Measurements from ENCODE around the gene ENTREP3.

Gene ENTREP3

DNA sequence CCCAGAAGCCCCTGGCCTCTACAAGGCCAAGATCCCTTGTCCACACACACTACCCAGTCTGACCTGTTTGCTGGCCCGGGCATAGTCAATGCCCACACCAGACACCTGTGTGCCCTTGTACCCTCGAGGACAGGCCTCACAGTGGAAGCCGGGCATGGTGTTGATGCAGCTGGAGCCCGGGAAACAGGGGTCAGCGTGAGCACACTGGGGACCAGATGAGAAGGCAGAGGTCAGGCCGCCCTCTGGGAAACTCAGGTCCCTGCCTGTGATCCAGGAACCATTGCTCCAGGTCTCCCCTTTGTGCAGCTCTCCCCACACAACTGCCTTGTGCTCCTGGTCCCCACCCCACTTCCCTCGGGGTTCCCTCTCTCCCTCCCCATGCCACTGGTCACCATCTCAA, 53.1 kb downstream of the ENTREP3 start:
- FAIRE-seq (no peak), DNase-seq (ENCODE audit: low spot score) (no peak)

DNA sequence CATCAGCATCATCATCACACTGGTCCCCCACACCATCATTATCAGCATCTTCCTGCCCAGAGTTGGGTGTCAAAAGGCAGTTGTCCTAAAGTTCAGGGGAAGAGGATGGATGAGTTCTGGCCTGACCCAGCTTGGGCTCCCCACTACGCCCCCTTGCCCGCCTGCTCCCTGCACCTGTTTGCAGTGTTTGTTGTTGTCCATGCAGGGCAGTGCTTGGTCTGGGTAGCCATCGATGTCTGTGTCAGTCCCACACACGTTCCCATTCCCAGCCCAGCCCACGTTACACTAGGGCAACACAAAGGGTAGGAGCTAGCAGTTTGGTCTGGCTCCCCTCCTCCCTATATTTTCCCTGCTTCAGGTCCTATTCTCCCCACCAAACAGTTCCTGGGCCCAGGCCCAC, 54.4 kb downstream of the ENTREP3 start:
- FAIRE-seq: no peak
- no peak for DNase-seq (ENCODE audit: low spot score)

DNA sequence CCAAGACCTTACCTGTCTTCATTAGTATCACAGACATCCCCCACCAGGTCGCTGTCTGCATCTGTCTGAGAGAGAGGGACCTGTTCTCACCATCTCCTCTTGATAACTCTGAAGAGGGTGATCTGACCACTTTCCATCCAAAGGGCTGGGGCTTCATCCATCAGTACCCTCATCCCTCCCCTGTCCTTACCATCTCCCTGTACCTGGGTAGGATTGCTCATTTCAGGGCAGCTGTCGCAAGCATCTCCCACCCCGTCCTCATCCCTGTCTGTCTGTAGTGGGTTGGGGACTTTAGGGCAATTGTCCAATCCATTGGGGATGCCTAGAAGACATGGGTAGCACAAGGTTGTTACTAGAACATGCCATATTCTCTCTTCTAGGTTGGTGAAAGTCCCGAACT, 55.5 kb downstream of the ENTREP3 start:
- FAIRE-seq: no peak
- no peak for DNase-seq (ENCODE audit: low spot score)

DNA sequence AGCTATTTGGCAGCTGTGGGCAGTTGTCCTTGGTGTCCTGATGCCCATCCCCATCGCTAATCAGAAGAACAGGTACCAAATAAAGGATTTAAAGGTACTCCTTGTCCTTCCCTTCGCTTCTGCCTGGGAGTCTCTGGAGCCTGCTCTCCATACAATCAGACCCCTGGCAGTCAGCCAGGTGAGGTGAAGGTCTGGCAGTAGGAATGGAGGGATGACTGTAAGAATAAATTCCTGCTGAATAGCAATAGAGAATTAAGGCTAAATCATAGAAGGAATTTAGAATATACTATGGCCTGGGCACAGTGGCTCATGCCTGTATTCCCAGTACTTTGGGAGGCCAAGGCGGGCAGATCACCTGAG, 56.8 kb downstream of the ENTREP3 start:
- DNase-seq (ENCODE audit: low spot score): no peak
- FAIRE-seq: no peak

DNA sequence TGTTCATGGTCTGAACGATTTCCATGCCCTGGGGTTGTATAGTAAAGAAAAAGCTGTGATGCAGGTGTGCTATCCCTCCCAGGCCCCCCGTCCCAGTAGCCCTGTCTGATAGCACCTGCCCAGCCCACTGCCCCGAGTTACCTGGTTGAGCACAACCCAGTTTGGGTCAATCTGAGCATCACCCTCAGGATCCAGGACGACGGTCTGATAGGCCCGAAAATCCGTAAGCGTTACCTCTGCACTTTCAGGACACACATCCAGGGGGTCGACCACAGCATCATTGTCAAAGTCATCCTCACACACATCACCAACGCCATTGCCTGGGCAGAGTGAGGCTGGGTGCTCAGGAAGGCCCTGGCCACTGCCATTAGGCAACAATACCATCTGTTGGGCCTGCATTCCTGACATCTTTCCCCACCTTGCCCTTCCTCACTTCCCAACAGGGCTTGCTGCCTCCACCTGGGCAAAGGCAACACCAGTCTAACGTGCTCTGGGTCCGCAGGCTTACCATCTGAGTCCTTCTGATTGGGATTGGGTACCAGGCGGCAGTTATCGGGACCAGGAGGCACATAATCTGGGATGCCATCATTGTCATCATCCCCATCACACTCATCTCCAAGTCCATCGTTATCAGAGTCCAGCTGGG, 57.3 kb downstream of the ENTREP3 start:
- DNase-seq (ENCODE audit: low spot score) (no peak), FAIRE-seq (no peak)

Data from RCC 7860 (cell line).